Measurements from ENCODE around the gene MED16. TPM values are rescaled to one million over a fixed set of nuclear protein-coding genes. Genes with fewer than 3 reads are reported as not detected.

Gene MED16
- 100 to 1,000 TPM in 2 of 6 donors, 10 to 100 TPM in 4; 33.5 to 110 (median 62.1) TPM for total RNA-seq

- peak within 1 kb of the TSS; percentile 89 to 95 (median 92) for H3K27ac ChIP-seq
- peaks cover 7 to 20% (median 18%) of the 10 kb centered on the region in 4 donors for H3K4me1 ChIP-seq
- peaks cover 0 to 37% (median 22%) of the 10 kb centered on the region in 4 donors for H3K36me3 ChIP-seq
- 1 to 2% methylated on average over 16 to 37 of the region's 69 CpGs for WGBS, 2 donors
- H3K4me3 ChIP-seq: peak within 1 kb of the TSS; percentile 68 to 95 (median 80)
- TF ChIP-seq EP300 (IDR thresholded peaks at IDR 0.05) (no peak), POLR2AphosphoS5 (IDR thresholded peaks at IDR 0.05) (peak; percentile 65 to 86), POLR2A (IDR thresholded peaks at IDR 0.05) (peak in 1 of 4 donors; percentile 75)
- TF ChIP-seq, protein P1, sequence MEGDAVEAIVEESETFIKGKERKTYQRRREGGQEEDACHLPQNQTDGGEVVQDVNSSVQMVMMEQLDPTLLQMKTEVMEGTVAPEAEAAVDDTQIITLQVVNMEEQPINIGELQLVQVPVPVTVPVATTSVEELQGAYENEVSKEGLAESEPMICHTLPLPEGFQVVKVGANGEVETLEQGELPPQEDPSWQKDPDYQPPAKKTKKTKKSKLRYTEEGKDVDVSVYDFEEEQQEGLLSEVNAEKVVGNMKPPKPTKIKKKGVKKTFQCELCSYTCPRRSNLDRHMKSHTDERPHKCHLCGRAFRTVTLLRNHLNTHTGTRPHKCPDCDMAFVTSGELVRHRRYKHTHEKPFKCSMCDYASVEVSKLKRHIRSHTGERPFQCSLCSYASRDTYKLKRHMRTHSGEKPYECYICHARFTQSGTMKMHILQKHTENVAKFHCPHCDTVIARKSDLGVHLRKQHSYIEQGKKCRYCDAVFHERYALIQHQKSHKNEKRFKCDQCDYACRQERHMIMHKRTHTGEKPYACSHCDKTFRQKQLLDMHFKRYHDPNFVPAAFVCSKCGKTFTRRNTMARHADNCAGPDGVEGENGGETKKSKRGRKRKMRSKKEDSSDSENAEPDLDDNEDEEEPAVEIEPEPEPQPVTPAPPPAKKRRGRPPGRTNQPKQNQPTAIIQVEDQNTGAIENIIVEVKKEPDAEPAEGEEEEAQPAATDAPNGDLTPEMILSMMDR (IDR thresholded peaks at IDR 0.05): peak in 1 of 6 experiments; percentile 18
- ATAC-seq (ENCODE audit: low FRiP score in 2 of 2) (peak; percentile 93 to 98), DNase-seq (peak; percentile 94 to 96)
- no peaks in the 10 kb centered on the region for H3K27me3 ChIP-seq
- H3K9me3 ChIP-seq: no peaks in the 10 kb centered on the region
Measured at GRCh38 chr19:892894-893689, at the start of gene MED16, which contains the start of gene RNU6-9. Gene MED16, minus strand, starts transcription at chr19:893187. Its CDS starts 2,056 bp downstream, at chr19:891131. Gene RNU6-9, plus strand, starts transcription at chr19:893484.

- DNase-seq (peak in 1 of 2 donors; percentile 81), ATAC-seq (ENCODE audit: low FRiP score in 2 of 2) (no peak)
- no peak overlapping the region for H3K27ac ChIP-seq
- no peak overlapping the region for H3K4me3 ChIP-seq
- peaks cover 26 to 38% (median 29%) of the 10 kb centered on the region in 4 donors for H3K4me1 ChIP-seq
- no peak for TF ChIP-seq POLR2AphosphoS5 (IDR thresholded peaks at IDR 0.05)
- TF ChIP-seq, protein P1 (IDR thresholded peaks at IDR 0.05): no peak
- no peak for TF ChIP-seq EP300 (IDR thresholded peaks at IDR 0.05)
- no peak for TF ChIP-seq POLR2A (IDR thresholded peaks at IDR 0.05)
- 93% methylated on average over 23 of the region's 32 CpGs; no CpG with 5 or more reads in 1 of the 2 donors for WGBS, 2 donors
- peaks cover 0 to 7% (median 0%) of the 10 kb centered on the region in 4 donors for H3K36me3 ChIP-seq
- H3K27me3 ChIP-seq: no peaks in the 10 kb centered on the region
- H3K9me3 ChIP-seq: no peaks in the 10 kb centered on the region
Measured at GRCh38 chr19:942133-942645, 49.2 kb upstream of the MED16 start.

DNA sequence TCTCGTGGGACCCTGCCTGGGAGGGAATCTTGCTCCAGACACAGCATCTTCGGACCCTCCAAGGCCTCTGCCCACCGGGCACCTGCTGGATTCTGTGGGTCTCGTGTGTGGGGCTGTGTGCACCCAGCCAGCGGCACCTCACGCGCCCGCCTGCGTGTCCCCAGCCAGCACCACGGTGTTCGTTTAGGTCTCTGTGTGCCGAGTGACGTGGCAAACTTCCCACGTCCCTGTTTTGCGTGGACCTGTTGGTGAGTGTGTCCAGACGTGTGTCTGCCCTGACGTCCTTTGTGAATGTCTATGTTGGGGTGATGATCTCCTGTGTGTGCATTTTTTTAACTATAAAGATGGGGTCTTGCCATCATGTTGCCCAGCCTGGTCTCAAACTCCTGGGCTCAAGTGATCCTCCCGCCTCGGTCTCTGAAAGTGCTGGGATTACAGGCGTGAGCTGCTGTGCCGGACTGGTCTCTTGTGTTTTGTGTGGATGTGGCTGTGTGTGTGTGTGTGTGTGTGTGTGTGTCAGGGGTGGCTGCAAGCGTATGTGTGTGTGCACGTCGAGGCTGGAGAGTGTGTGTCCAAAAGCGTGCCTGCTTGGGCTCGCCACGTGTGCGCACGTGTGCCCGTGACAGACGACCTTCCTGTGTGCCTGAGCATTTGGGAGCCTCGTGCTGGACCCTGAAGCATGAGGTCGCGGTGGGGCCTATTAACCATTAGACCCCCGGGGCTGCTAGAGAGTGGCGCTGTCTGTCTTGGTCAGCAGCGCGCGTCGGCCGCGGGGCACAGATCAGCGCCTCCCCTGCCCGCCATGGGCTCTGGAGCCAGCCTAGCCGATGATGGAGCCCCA is 48.5 kb upstream of the MED16 start:
- TF ChIP-seq, protein P1 (IDR thresholded peaks at IDR 0.05): no peak
- no peak for TF ChIP-seq POLR2A (IDR thresholded peaks at IDR 0.05)
- no peak for TF ChIP-seq POLR2AphosphoS5 (IDR thresholded peaks at IDR 0.05)
- no peak for TF ChIP-seq EP300 (IDR thresholded peaks at IDR 0.05)
- WGBS, 2 donors: 43 to 50% methylated on average over 21 to 42 of the region's 45 CpGs

DNA sequence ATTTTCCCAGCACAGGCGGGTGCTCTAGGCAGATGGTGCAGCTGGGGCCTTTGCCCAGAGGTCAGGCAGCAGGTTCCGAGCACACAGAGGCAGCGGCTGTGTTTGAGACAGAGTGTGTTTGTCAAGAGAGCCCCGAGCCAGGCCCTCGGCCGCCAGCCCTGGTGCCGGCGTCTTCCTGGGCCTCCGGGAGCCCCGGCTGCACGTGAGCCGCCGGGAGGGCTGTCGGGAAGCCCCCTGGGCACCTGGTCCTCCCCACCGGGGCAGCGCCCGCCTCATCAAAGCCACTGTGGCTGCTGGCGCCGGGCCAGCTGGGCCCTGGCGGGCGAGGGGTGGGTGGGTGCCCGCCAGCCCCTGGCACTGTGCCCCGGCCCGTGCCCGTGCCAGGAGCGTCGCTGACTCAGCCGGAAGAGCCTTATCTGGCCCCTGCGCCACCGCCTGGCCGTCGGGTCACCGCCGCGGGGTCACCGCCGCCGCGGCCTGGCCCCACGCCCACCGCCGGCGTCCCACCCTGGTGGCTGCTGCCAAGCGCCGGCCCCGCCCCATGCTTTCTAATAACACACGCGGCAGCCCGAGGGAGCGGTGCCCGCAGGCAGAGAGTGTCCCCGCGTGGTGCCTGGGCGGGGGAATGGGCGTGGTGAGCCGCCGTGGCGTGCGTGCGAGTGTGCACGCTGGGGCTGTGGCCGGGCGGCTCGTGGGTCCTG is 47.8 kb upstream of the MED16 start:
- peak; percentile 87 to 95 for DNase-seq
- Histone ChIP-seq H3K27me3 (no peaks in the 10 kb centered on the region), H3K4me1 (peaks cover 27 to 38% (median 31%) of the 10 kb centered on the region in 4 donors), H3K27ac (peak overlapping the region; percentile 82 to 89 (median 84)), H3K4me3 (peak overlapping the region; percentile 19 to 49 (median 41)), H3K36me3 (peaks cover 0 to 7% (median 0%) of the 10 kb centered on the region in 4 donors), H3K9me3 (no peaks in the 10 kb centered on the region)
- TF ChIP-seq POLR2AphosphoS5 (IDR thresholded peaks at IDR 0.05): peak; percentile 60 to 72
- peak in 1 of 4 donors; percentile 13 for TF ChIP-seq POLR2A (IDR thresholded peaks at IDR 0.05)
- TF ChIP-seq EP300 (IDR thresholded peaks at IDR 0.05): peak in 1 of 4 donors; percentile 10
- TF ChIP-seq, protein P1 (IDR thresholded peaks at IDR 0.05): peak in 3 of 6 experiments; percentile 11 to 24 (median 22)
- peak; percentile 75 to 77 for ATAC-seq (ENCODE audit: low FRiP score in 2 of 2)
- WGBS, 2 donors: 2 to 13% methylated on average over 14 to 24 of the region's 64 CpGs

More for the DNA sequence above, 48.5 kb upstream of the MED16 start:
- DNase-seq (peak in 1 of 2 donors; percentile 67), ATAC-seq (ENCODE audit: low FRiP score in 2 of 2) (no peak)
- peaks cover 26 to 38% (median 29%) of the 10 kb centered on the region in 4 donors for H3K4me1 ChIP-seq
- H3K27ac ChIP-seq: peak overlapping the region; percentile 82 to 89 (median 84)
- H3K9me3 ChIP-seq: no peaks in the 10 kb centered on the region
- peaks cover 0 to 7% (median 0%) of the 10 kb centered on the region in 4 donors for H3K36me3 ChIP-seq
- H3K27me3 ChIP-seq: no peaks in the 10 kb centered on the region
- peak overlapping the region in 3 of 4 donors; percentile 38 to 49 (median 44) for H3K4me3 ChIP-seq
